Measurements from ENCODE around the gene PXN. TPM values are rescaled to one million over a fixed set of nuclear protein-coding genes. Genes with fewer than 3 reads are reported as not detected.

The PXN gene
- total and polyA plus RNA-seq, 2 of the 13 experiments (the other 11 are each of a cell fraction or from before 2014, with no cell fraction given): 13.6 to 14.2 TPM

GRCh38 chr12:120238217-120238616 is 27.3 kb downstream of the PXN start:
- TF ChIP-seq HNF4G (IDR thresholded peaks at IDR 0.05; ENCODE audit: borderline replicate concordance, low read depth, low read length) (no peak), HNF4G (CRISPR knock-in tag; IDR thresholded peaks at IDR 0.05; ENCODE audit: borderline replicate concordance, low read depth) (no peak), ZNF75D (CRISPR knock-in tag; IDR thresholded peaks at IDR 0.05; ENCODE audit: borderline replicate concordance) (no peak), SNAPC2 (CRISPR knock-in tag; IDR thresholded peaks at IDR 0.05) (no peak), IRF2 (CRISPR knock-in tag; IDR thresholded peaks at IDR 0.05) (no peak), MTF1 (CRISPR knock-in tag; IDR thresholded peaks at IDR 0.05) (no peak), SP5 (CRISPR knock-in tag; IDR thresholded peaks at IDR 0.05; ENCODE audit: borderline replicate concordance, low read depth) (no peak), SNAPC5 (CRISPR knock-in tag; IDR thresholded peaks at IDR 0.05; ENCODE audit: borderline replicate concordance) (no peak), ZNF629 (CRISPR knock-in tag; conservative IDR thresholded peaks at IDR 0.05) (no peak), PRMT3 (CRISPR knock-in tag; IDR thresholded peaks at IDR 0.05; ENCODE audit: borderline replicate concordance, low read depth) (no peak), KLF11 (CRISPR knock-in tag; IDR thresholded peaks at IDR 0.05) (no peak), FOXC1 (CRISPR knock-in tag; IDR thresholded peaks at IDR 0.05; ENCODE audit: borderline replicate concordance) (no peak), ATF5 (CRISPR knock-in tag; IDR thresholded peaks at IDR 0.05; ENCODE audit: low read depth) (no peak), ZSCAN9 (CRISPR knock-in tag; IDR thresholded peaks at IDR 0.05; ENCODE audit: borderline replicate concordance) (no peak), ZBTB46 (CRISPR knock-in tag; IDR thresholded peaks at IDR 0.05; ENCODE audit: borderline replicate concordance) (no peak), ZNF775 (CRISPR knock-in tag; IDR thresholded peaks at IDR 0.05; ENCODE audit: borderline replicate concordance) (no peak), SIN3B (IDR thresholded peaks at IDR 0.05; ENCODE audit: low read length) (no peak), ZFP90 (CRISPR knock-in tag; IDR thresholded peaks at IDR 0.05; ENCODE audit: borderline replicate concordance) (no peak), ZNF773 (CRISPR knock-in tag; IDR thresholded peaks at IDR 0.05; ENCODE audit: borderline replicate concordance) (no peak), ZMYM3 (CRISPR knock-in tag; IDR thresholded peaks at IDR 0.05) (no peak)
- TF ChIP-seq, protein P1, sequence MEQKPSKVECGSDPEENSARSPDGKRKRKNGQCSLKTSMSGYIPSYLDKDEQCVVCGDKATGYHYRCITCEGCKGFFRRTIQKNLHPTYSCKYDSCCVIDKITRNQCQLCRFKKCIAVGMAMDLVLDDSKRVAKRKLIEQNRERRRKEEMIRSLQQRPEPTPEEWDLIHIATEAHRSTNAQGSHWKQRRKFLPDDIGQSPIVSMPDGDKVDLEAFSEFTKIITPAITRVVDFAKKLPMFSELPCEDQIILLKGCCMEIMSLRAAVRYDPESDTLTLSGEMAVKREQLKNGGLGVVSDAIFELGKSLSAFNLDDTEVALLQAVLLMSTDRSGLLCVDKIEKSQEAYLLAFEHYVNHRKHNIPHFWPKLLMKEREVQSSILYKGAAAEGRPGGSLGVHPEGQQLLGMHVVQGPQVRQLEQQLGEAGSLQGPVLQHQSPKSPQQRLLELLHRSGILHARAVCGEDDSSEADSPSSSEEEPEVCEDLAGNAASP (CRISPR knock-in tag; IDR thresholded peaks at IDR 0.05; ENCODE audit: borderline replicate concordance): no peak
- in situ Hi-C loops (cut with HindIII; ENCODE audit: extremely low pct_ligation_motif_present, low pct_unique_long_range_greater_than_20kb) (no loop called here), intact Hi-C loops (cut with micrococcal nuclease; ENCODE audit: unreplicated experiment) (no loop called here)
- BruUV-seq (replicated peaks): no TSS peak
- WGBS (ENCODE audit: low lambda C conversion rate): 97% methylated on average over 8 of the region's 9 CpGs
- no peaks in the 10 kb centered on the region for H3K27me3 ChIP-seq (ENCODE audit: control insufficient read depth in 1 of 2, insufficient read depth in 2 of 2, low read length in 2 of 2)
- no peak overlapping the region for H3K4me2 ChIP-seq (ENCODE audit: low read depth, low read length)
- no peak for ATAC-seq
- H4K20me1 ChIP-seq (ENCODE audit: insufficient read depth, low read length): peaks cover 13% of the 10 kb centered on the region
- no peak for DNase-seq (ENCODE audit: low spot score)
- no peaks in the 10 kb centered on the region for H3K9me3 ChIP-seq (ENCODE audit: low read length)
- H3K4me3 ChIP-seq (replicated peaks in 1 of 3; ENCODE audit: insufficient read depth in 1 of 3, low read depth in 2 of 3, low read length in 3 of 3): no peak overlapping the region
- ChIA-PET POLR2A (interaction anchor here (1.2 to 2.6 kb wide), 4 partner anchors 10 to 53 kb away, joined by 3 to 13 read pairs (median 8); partner anchors contain the start of genes RNU4-2 and RPLP0), CTCF (ENCODE audit: low intra/inter-chr PET ratio, low total read pairs) (no interaction called here)
- H3K36me3 ChIP-seq (replicated peaks in 1 of 2; ENCODE audit: control insufficient read depth in 1 of 2, insufficient read depth in 2 of 2, low read length in 2 of 2): no peaks in the 10 kb centered on the region; a peak in 1 of 5 replicates
- H2AFZ ChIP-seq (ENCODE audit: low read length): no peak overlapping the region
- peaks cover 66% of the 10 kb centered on the region for H3K4me1 ChIP-seq (ENCODE audit: insufficient read depth, low read length)
- H3K79me2 ChIP-seq (ENCODE audit: insufficient read depth, low read length): peaks cover 20% of the 10 kb centered on the region
- no peak overlapping the region for H3K27ac ChIP-seq (ENCODE audit: extremely low read length, insufficient read depth, low read length)
- FAIRE-seq: no peak
- no peak overlapping the region for H3K9ac ChIP-seq (ENCODE audit: insufficient read depth, low read depth, low read length)

All from HepG2 (cell line).